Smooth muscle cell of the umbilical artery (primary cell): ENCODE results near the gene ZNF284. TPM values are rescaled to one million over a fixed set of nuclear protein-coding genes. Genes with fewer than 3 reads are reported as not detected.

Experiments
- total RNA-seq: library from RNA; depleted of rRNA; stranded (reverse); fragments of >200 nt; gene quantifications from 2 replicates; pipeline ENCODE4 v1.2.3, GENCODE V29; 2014

ZNF284 gene
- total RNA-seq, result 3.0 and 3.3 TPM in 2 replicates

GRCh38 chr19:44071824-44072542 lies at the start of gene ZNF284:
Gene ZNF284, plus strand, starts transcription at chr19:44072159. Its CDS starts 4,231 bp downstream, at chr19:44076390.

GRCh38 chr19:44025217-44025936 lies 46.6 kb upstream of the ZNF284 start, which contains the start of gene ZNF222:
Gene ZNF222, plus strand, starts transcription at chr19:44025379. Its CDS starts 58 bp downstream, at chr19:44025437.

GRCh38 chr19:44051650-44052402 lies 20.1 kb upstream of the ZNF284 start, which contains the start of gene ZNF223:
Gene ZNF223, plus strand, starts transcription at chr19:44052036. Its CDS starts 3,141 bp downstream, at chr19:44055177.

GRCh38 chr19:44093931-44094765 lies 22.2 kb downstream of the ZNF284 start, which contains the start of gene ZNF224:
Gene ZNF224, plus strand, starts transcription at chr19:44094361. Its CDS starts 3,513 bp downstream, at chr19:44097874.

DNA sequence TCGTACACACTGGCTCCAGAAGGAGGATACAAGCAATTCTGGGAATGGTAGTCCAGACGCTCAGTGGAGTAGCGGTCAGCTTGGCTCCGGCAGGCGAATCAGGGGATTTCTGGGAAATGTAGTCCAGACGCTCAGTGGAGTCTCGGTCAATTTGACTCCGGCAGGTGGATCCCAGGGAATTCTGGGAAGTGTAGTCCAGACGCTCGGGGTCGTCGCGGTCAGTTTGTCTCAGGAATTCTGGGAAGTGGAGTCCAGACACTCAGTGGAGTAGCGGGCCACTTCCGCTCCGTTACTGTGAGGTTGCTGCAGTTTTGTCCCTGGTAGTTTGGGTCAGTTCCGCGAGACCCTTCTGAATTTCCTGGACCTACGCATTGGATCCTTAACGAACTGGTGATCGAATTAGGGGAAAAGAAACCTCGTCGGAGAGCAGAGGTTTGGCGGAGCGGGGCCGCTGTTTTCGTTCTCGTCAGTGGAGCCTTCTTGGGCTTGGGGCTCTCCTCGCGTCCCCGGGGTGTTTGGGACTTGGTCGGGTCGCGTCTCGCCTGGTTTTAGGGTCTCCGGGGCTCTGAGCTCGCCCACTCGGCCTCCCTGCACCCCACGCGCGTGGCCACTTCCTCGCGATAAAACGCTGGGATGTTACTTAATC lies 41.3 kb downstream of the ZNF284 start, which contains the start of gene ZNF225:
Gene ZNF225, plus strand, starts transcription at position 262 of the 646 bp plus-strand sequence. CDS start 2,429 bp downstream, outside the sequence.

Other genes with a start within 250 kb of the ZNF284 start
- 16.7 and 22.9 TPM in 2 replicates for gene ZNF283, start 244.8 kb upstream of the ZNF284 start, total RNA-seq
- gene ZNF404, start 188.2 kb upstream of the ZNF284 start, total RNA-seq, result 5.3 and 5.9 TPM in 2 replicates
- gene ZNF45, start 136.9 kb upstream of the ZNF284 start, total RNA-seq, result 17.9 and 20.5 TPM in 2 replicates
- 9.8 and 12.9 TPM in 2 replicates for gene ZNF221, start 120.9 kb upstream of the ZNF284 start, total RNA-seq
- gene ZNF155, start 88.0 kb upstream of the ZNF284 start, total RNA-seq, result 8.9 TPM in 2 replicates
- 2.5 and 5.3 TPM in 2 replicates for gene ZNF230, start 69.2 kb upstream of the ZNF284 start, total RNA-seq
- 5.0 and 7.7 TPM in 2 replicates for gene ZNF222, start 46.8 kb upstream of the ZNF284 start, total RNA-seq
- 4.7 and 5.3 TPM in 2 replicates for gene ZNF223, start 20.1 kb upstream of the ZNF284 start, total RNA-seq
- 25.1 and 35.9 TPM in 2 replicates for gene ZNF224, start 22.2 kb downstream of the ZNF284 start, total RNA-seq
- gene ZNF225, start 41.2 kb downstream of the ZNF284 start, total RNA-seq, result 6.5 TPM in 2 replicates
- 13.7 and 17.2 TPM in 2 replicates for gene ZNF234, start 69.4 kb downstream of the ZNF284 start, total RNA-seq
- 16.3 and 22.9 TPM in 2 replicates for gene ZNF226, start 92.9 kb downstream of the ZNF284 start, total RNA-seq
- 17.1 and 20.2 TPM in 2 replicates for gene ZNF227, start 140.4 kb downstream of the ZNF284 start, total RNA-seq
- gene ZNF233, start 187.7 kb downstream of the ZNF284 start, total RNA-seq, result 0.83 and 0.89 TPM in 2 replicates
- gene ZNF235, start 232.9 kb downstream of the ZNF284 start, total RNA-seq, result 3.1 and 4.5 TPM in 2 replicates